ENCODE results near the gene POLR3GL.
"Not testable (repeated sequence)": the region's sequence is repeated elsewhere in the genome, so short reads cannot be mapped to it uniquely, and the experiment has no call there.

Gene POLR3GL, protein sequence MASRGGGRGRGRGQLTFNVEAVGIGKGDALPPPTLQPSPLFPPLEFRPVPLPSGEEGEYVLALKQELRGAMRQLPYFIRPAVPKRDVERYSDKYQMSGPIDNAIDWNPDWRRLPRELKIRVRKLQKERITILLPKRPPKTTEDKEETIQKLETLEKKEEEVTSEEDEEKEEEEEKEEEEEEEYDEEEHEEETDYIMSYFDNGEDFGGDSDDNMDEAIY

DNA sequence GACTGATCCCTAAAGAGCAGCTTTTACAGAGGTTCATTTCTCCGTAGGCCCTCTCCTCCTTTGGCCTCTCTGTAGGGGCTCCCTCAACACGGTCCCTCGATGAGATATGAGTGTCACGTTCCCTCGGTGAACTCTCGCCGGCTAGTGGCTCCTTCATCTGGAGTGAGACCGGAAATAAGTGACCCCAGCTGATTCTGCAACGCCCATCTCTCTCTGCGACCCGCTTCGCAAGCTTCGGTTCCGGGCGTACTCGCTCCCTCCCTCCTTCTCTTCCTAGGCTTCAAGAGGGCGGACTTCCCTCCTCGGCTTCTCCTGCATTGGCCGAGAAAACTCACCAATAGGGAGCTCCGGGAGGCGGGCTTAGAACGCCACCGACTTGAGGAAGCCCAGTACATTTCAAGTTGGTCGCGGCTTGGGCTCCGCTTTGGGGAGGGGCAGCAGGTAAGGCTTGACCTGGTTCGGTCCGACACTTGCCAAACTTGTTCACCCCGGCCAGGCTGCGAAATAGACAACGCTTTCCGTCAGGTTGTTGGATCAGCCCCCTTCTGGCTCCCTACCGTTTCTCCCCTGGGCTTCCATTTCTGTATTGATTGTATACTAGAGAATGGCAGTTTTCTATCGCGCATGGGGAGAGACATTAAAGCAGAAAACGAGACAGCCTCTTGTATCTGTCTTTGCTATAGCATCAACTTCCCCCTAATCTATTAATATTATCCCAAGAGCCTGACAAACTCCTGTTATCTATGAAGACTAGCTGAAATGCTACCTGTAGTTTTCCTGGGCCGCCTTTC, at the start of gene POLR3GL, which contains the start of gene ANKRD34A:
POLR3GL (plus strand) TSS at position 363 of the 791 bp plus-strand sequence. CDS start 10,176 bp downstream, outside the sequence.
ANKRD34A (minus strand) TSS at position 248 of the 791 bp plus-strand sequence. CDS start 2,816 bp downstream, outside the sequence.
- DNase-seq: peak; percentile 91

DNA sequence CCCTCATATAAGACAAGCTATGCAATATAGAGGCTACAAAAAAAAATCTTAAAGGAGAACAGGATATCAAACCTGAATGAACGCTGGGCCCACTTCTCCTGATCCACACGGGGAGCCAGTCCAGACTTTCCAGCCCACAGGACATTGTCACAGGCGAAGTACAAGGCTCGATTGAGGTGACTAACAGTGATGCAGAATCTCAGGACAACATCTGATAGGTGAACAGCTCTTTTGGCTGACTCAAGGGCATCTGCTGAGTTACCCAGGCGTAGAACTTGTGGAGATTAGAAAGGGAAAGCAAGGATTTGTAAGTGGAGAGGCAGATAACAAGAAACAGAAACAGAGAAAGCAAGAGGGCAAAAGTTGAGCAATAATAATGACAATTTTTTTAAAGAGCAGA, 47.7 kb upstream of the POLR3GL start:
- DNase-seq: no peak

DNA sequence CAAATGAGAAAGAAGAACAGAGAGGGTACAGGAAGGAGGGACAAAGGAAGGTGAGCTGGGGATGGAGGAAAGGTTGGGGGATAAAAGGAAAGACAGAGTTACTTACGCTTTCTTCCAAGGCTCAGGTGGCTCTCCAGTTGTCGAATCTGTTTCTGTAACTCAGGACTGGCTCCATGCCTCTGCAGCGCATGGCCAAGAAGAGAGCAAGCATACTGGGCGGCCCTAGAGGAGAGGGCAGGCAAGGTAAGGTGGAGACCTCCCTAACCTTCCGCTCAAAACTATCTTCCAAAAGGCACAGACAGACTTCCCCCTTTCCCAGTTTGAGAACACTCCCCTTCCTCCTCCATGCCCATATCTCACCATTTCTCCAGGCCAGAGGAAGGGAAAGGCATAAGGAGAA, 46.9 kb upstream of the POLR3GL start:
- no peak for DNase-seq

DNA sequence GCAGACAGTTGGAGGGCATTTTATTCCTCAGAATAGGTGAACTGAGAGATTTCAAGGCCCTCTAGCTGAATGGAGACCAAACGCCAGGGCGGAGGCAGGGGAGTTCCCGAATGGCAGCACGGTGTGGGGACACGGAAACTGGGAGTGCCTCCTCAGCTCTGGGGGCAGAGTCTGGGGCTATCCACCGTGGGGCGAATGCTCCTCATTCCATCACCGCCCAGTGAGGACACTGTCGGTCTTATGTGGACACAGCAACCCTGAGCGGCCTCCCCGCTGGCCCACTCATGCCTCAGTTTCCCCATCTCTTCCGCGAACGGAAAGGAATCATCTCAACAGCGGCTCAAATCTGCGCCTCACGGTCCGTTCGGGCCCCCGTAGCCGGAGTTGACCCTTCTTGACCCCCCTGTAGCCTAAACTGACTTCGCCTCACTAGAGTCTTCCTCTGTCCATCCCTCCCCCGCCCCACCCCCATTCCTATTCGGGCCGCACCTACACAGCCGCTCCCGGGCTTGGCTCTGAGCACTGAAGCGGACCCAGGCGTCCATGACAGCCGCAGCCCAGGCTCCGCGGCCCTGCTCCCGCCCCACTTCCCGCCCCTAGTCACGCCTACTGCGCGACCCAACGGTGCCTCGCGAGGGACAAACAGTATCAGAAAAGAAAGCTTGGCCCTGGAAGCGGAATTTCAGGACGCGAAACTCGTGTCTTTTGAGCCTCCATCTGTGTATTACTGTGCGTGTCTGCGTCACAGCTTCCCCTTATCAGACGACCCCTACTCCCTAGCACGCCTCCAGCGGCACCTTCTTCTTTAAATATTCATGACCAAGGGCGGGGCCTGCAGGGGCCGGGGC, 46.1 kb upstream of the POLR3GL start, which contains the start of gene PEX11B:
PEX11B (minus strand) TSS at position 574 of the 848 bp plus-strand sequence; CDS start at position 545, 29 bp downstream.
- DNase-seq: peak; percentile 81

DNA sequence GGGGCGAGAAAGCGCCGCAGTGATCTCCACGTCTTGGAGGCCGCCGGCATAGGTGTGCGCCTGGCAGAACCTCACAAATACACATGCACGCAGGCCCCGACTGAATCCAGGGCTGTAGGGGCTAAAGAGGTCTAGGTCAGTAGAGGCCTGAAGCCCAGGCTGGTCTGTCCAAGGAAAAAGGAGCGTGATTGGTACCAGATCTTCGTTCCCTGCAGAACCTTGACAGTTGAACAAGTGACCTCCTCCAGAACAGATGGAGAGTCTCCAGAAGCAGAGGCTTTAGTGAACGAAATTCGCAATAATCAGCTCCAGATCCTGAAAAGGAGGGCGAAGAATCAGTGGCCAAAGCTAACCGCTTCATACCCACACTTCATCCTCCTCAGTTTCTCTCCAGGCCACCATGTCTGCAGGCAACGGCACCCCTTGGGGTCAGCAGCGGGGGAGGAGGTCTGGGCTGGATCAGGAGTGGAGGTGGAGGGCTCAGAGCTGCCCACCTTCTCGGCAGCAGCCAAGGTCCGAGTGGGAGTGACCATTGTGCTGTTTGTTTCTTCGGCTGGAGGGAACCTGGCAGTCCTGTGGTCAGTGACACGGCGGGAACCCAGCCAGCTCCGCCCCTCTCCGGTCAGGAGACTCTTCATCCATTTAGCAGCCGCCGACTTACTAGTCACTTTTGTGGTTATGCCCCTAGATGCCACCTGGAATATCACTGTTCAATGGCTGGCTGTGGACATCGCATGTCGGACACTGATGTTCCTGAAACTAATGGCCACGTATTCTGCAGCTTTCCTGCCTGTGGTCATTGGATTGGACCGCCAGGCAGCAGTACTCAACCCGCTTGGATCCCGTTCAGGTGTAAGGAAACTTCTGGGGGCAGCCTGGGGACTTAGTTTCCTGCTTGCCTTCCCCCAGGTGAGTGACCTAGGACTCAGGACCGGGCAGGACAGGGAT, 45.2 kb upstream of the POLR3GL start:
- peak; percentile 10 for DNase-seq

DNA sequence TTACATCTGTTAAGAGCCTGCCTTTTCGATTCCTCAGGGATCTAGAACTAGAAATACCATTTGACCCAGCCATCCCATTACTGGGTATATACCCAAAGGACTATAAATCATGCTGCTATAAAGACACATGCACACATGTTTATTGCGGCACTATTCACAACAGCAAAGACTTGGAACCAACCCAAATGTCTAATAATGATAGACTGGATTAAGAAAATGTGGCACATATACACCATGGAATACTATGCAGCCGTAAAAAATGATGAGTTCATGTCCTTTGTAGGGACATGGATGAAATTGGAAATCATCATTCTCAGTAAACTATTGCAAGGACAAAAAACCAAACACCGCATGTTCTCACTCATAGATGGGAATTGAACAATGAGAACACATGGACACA, 44.2 kb upstream of the POLR3GL start:
- not testable (repeated sequence) for DNase-seq

DNA sequence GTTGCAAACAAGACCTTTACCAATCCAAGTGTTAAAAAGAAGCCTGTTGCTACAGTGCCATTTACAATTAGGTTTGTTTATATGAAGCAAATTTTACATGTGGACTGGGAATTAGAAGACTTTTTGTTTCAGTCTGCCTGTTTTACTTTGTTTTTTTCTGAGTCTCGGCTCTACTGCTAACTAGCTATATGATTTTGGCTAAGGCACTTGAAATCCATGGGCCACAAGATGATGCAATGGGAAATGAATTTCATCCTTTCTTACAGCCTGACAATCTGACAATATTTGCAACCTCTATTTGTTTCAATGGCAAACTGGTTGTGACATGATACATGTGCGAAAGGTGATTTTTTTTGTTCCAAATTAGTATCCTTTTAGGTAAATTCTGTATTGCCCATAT, 42.2 kb upstream of the POLR3GL start:
- peak; percentile 31 for DNase-seq

DNA sequence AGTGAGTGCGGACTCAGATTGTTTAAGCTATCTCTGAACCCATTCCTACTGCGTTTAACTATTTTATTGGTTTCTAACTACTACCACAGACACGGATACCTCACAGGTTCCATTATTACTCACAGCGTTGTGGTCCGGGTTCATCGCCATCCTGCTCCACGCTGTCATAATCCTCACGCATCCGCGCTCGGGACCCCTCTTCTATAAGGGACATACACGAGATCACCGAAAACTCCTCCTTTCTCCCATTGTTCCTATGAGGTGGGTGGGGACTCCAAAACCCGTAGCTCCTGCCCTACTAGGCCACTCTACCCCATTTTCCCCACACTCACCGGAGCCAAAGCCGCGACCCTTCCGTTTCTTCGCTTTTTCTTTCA, 37.8 kb upstream of the POLR3GL start:
- no peak for DNase-seq

DNA sequence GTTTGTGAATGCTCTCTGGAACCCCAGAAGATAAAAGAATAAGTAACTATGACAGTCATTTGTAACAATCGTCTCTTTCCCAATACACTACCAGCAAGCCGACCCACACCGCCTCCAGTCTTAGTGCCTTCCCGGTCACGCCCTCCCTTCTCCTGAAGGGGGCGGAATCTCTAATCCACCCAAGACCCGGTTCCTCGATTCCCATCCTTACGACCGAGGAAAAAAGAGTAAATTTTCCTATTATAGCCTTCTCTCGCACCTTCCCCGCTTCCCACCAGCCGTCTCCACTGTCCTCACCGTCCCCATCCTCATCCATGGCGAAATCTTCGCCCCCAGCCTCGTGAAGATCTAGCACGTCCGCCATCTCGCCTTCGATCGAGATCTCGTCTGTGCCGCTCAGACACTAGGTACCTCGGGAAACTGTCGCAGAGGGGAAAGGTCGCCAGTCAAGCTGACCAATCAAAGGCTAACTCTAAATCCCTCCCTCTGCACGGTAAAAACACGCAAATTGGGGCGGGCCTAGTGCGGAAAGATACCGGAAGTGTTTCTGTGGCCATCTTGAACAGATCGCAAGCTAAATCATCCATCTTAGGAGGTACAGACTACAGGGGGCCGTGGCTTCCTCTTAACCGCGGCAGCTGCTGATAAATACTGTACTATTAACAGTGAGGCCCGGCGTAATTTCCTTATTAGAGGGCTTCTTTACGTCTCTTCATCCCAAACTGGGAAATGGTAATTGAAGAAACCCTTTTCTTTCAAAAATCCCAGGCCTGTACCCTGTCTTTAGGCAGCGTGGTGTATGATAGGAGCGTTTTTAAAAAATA, 37.2 kb upstream of the POLR3GL start, which contains the start of gene RBM8A:
RBM8A (minus strand) TSS at position 422 of the 824 bp plus-strand sequence; CDS start at position 364, 58 bp downstream.
- DNase-seq: peak; percentile 98

DNA sequence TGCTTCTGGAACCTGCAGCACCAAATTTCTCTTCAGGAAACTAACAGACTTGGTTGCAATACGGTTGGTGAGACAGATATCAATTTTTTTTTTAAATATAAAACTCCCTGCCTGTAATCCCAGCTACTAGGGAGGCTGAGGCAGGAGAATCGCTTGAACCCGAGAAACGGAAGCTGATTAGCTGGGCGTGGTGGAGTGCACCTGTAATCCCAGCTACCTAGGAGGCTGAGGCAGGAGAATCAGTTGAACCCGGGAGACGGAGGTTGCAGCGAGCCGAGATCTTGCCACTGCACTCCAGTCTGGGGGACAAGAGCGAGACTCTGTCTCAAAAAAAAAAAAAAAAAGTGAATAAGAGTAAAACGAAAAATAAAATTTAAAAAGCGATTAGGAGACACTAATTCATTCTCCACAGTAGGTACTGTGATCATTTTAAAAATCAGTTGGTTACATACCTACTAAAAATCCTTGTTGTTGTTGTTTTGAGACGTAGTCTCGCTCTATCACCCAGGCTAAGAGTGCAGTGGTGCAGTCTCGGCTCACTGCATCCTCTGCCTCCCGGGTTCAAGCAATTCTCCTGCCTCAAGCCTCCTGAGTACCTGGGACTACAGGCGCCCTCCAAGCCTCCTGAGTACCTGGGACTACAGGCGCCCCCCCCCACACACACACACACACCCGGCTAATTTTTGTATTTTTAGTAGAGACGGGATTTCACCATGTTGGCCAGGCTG, 36.4 kb upstream of the POLR3GL start:
- DNase-seq: no peak

DNA sequence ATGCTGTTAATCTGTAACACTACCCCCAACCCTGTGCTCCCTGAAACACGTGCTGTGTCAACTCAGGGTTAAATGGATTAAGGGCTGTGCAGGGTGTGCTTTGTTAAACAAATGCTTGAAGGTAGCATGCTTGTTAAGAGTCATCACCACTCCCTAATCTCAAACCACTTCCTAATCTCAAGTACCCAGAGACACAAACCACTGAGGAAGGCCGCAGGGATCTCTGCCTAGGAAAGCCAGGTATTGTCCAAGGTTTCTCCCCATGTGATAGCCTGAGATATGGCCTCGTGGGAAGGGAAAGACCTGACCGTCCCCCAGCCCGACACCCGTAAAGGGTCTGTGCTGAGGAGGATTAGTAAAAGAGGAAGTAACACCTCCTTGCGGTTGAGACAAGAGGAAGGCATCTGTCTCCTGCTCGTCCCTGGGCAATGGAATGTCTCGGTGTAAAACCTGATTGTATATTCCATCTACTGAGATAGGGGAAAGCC, 31.9 kb upstream of the POLR3GL start:
- DNase-seq: not testable (repeated sequence)

DNA sequence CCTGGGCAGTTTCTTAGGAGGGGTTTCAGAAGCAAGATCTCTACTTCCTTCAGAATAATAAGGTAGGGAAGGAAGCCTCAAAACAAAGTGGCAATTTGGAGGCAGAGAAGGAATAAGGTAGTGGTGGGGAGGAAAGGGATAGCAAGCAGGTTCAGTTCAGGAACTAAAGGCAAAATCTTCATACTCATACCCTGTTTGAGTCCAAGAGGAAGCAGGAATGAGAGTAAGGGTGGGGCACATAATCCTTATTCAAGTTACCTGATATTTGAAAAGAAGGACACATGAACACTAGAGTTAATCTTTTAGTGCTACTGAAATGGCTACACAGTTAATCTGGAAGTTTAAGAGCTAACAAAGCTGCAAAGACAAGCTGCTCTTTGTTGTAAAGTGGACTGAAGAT, 28.8 kb upstream of the POLR3GL start:
- DNase-seq: no peak

DNA sequence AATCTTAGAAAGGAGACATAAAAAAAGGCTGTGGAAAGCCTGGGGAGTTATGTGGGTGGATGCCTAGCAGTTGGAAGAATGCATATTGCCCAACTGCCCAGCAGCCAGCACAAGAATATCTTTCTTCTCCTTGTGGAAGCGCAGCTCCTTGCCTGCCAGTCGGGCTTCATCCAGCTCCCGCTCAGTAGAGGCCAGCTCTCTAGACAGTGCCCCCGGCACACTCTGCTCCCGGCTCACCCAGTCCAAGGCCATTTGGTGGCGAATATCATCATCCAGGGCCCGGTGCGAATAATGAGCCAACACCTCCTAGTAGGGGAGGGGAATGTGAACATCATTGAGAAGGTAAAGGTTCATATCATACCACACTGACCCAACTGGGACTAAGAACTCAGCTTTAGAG, 28.2 kb upstream of the POLR3GL start:
- DNase-seq: no peak

DNA sequence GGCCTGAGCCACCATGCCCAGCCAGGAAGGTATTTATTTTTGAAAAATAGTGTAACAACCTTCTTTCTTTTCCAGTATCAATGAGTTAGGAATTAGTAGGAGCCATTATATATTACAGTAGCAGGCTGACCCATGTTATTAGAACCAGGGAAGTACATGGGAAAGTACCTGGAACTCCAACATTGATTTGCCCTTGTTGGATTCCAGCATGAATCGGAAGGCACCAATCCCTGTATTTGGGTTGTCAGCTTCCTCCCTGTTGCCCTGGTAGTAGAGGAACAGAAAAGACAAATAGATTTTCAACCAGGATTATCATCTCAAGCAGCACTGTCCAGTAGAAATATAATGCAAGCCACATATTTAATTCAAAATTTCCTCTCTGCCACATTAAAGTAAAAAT, 27.1 kb upstream of the POLR3GL start:
- no peak for DNase-seq

DNA sequence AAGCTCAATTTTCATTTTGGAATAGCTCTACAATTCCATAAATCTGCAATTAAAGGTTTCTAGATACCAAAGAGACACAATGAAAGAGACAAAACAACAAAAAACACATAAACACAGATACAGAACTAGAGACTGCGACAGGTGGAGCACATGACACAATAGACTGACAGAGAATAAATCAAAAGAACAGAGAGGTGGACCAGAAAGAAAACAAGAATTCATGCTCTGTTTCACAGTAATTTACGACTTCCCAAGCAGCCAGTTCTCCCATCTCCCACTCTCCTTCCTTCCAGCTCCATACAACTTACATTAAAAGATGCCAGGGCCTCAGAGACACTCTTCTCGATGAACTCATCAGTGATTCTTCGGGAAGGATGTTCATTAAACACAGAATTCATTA, 22.1 kb upstream of the POLR3GL start:
- no peak for DNase-seq

DNA sequence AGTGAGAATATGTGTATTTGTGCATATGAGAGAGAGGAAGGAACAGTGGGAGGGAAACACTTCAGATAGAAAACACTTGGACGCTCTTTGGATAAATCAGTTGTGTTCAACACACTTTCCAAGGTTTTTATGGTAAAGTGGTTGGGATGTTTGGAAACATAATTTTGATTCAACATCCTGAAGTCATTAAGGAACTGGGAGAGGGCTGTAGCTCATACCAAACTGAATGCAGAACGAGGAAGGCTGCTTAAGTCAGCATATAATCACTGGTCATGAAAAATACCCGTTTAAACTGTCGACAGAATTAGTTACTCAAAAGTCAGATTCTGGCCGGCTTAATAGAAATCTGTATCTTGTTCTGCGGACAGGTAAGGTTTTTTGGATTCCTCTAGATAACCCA, 21.6 kb upstream of the POLR3GL start:
- DNase-seq: no peak

DNA sequence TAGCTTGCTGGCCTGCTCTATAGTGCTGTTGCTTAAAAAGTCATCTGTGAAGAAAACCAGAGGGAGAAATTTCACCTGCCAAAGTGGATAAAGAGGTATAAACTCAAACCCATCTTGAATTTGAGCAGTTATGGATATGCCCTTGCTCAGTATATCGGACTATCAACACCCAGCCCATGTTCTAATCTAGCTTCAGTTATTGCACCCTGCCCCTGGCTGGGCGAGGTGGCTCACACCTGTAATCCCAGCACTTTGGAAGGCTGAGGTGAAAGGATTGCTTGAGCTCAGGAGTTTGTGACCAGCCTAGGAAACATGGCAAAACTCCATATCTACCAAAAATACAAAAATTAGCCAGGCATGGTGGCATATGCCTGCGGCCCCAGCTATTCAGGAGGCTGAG, 20.0 kb upstream of the POLR3GL start:
- no peak for DNase-seq

DNA sequence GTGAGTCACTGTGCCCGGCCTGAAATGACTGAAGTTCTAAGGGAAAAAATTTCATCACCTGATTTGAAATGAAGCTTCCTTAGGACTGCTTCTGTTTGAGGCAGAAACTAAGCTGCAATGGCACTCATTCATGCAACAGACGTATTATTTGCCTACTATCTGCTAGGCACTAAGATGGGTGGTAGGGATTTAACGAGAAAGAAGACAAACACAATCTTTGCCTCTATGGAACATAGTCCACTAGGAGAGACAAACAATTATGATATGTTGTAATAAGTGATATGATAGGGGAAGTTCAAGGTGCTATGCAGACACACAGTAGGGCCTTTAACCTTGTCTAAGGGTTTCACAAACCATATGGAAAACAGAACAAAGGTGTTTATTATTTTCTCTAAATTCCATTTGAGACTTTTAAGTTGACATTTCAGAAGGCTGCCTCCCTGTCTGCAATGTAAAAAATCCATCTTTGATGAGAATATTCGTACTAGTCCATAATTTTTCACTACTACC, 18.0 kb upstream of the POLR3GL start:
- no peak for DNase-seq

DNA sequence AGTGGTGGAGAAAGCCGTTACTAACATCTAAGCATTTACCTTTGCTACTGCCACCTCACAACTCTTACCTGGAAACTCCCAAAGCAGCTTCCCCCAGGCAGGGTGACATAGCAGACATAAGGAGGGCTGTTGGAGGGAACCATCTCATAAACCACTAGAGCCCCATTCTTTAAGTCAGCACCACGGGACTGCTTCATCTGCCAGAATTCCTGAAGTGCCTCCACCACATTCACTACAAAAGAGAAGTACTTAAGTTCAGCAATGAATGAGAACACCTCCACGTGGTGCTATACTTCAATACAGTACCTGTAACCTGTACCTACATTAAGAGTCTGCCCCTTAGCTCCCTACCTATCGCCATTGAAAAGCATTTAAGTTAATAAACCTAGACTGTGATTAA, 16.9 kb upstream of the POLR3GL start:
- DNase-seq: no peak

DNA sequence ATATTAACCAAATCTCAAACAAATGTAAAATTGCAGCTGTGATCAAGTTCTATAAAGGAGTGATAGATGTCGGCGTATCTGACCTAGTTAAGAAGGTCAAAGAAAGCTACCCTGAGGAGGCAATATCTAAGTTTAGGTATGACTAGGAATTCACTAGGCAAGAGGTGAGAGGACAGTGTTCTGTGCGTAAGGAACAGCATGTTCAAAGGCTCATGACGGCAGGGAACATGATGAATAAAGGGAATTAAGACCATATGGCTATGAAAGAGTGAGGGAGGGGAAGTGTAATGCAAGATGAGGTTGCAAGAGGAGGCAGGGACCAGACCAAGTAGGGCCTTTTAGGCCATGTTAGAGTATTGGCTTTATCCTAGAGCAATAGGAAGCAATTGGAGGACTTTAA, 15.3 kb upstream of the POLR3GL start:
- peak; percentile 35 for DNase-seq
